Measurements from ENCODE around the gene IGF2. TPM values are rescaled to one million over a fixed set of nuclear protein-coding genes. Genes with fewer than 3 reads are reported as not detected.

The IGF2 gene
- total RNA-seq, 1 donor from 2014 or later, result 1.1 TPM

DNA sequence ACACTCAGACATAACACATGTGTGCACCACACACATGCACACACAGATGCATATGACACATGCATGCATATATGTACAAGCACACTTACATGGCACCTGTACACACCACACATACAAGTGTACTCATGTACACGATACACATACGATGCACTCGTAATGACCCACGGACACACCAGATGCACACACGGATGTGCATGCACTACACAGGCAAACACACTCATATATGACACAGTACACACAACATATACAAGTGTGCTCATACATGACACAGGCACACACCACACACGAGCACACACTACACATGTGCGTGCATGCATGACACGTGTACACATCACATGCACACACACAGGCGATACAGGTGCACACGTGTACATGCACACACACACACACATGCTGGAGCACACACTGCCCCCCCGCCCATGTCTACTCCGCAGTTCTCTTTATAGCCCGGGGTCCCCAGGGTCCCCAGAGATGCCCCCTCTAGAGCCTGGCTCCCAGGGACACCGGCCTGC lies 37.3 kb upstream of the IGF2 start:
- H3K4me3 Mint-ChIP-seq, result no peak overlapping the region
- no peaks in the 10 kb centered on the region for H3K27me3 Mint-ChIP-seq
- DNase-seq, result no peak
- H3K27ac Mint-ChIP-seq, result no peak overlapping the region
- H3K9me3 Mint-ChIP-seq, result no peaks in the 10 kb centered on the region
- intact Hi-C loops (cut with micrococcal nuclease), result no loop called here
- H3K36me3 Mint-ChIP-seq (ENCODE audit: low read depth), result no peaks in the 10 kb centered on the region
- H3K4me1 Mint-ChIP-seq, result no peaks in the 10 kb centered on the region

DNA sequence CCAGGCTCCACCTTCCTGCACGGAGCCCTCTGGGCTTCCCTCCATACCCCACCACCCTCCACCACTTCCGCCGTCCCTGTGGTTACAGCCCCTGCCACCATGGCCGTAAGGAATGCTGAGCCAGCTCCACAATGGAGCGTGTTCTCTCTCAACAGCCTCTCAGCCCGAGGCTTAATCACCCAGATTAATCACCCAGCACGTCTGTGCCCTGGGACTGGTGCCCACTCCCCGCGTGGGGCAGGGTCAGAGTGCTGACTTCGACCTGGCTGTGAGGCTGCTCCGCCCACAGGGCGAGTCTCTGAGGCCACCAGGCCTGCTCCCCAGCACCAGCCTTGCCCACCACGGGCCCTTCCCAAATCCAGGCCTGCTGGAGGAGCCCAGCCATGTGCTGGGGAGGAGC lies 36.5 kb upstream of the IGF2 start:
- H3K9me3 Mint-ChIP-seq, result no peaks in the 10 kb centered on the region
- H3K4me1 Mint-ChIP-seq, result no peaks in the 10 kb centered on the region
- no peak for DNase-seq
- H3K27ac Mint-ChIP-seq, result no peak overlapping the region
- no peaks in the 10 kb centered on the region for H3K36me3 Mint-ChIP-seq (ENCODE audit: low read depth)
- intact Hi-C loops (cut with micrococcal nuclease), result no loop called here
- no peak overlapping the region for H3K4me3 Mint-ChIP-seq
- H3K27me3 Mint-ChIP-seq, result no peaks in the 10 kb centered on the region

DNA sequence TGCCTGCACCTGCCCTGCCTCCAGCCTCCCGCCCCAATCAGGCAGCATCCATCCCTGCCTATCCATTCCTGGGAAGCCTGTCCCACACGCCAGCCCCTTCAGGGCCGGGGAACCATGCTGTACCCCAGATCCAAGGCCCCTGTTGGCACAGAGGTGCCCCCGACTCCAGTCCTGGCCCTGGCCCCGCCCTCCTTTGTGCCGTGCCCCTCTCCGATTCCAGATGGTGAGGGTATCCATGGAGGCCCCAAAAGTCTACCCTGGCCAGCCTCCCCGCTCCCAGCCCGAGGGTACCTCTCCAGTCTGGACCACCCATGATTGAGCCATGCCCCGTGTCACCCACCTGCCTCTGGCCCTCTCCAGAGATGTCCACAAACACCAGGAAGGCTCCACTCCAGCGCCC lies 35.2 kb upstream of the IGF2 start:
- no peaks in the 10 kb centered on the region for H3K4me1 Mint-ChIP-seq
- H3K27me3 Mint-ChIP-seq, result no peaks in the 10 kb centered on the region
- H3K27ac Mint-ChIP-seq, result no peak overlapping the region
- H3K9me3 Mint-ChIP-seq, result no peaks in the 10 kb centered on the region
- H3K4me3 Mint-ChIP-seq, result no peak overlapping the region
- intact Hi-C loops (cut with micrococcal nuclease), result no loop called here
- no peak for DNase-seq
- no peaks in the 10 kb centered on the region for H3K36me3 Mint-ChIP-seq (ENCODE audit: low read depth)

DNA sequence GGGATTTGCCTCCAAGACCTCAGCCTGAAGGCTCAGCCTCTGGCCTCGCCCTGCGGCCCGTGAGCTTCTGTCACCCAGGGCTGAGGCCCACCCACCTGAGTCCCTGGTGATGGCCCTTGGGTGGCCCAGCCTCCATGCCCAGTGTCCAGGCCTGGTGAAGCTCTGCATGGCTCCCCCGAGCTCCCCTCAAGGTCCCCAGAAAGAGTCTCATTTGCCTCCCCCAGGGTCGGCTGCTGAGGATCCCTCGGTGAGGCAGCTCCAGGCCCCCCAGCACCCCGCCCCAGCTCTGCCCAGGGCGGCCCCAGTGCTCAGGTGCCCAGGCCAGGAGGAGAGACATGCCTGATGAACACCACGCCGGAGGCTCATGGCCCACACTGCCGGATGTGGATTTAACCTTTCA lies 34.6 kb upstream of the IGF2 start:
- Mint-ChIP-seq H3K9me3 (no peaks in the 10 kb centered on the region), H3K4me1 (no peaks in the 10 kb centered on the region), H3K4me3 (no peak overlapping the region), H3K27ac (no peak overlapping the region), H3K36me3 (ENCODE audit: low read depth) (no peaks in the 10 kb centered on the region), H3K27me3 (no peaks in the 10 kb centered on the region)
- intact Hi-C loops (cut with micrococcal nuclease), result no loop called here
- no peak for DNase-seq

DNA sequence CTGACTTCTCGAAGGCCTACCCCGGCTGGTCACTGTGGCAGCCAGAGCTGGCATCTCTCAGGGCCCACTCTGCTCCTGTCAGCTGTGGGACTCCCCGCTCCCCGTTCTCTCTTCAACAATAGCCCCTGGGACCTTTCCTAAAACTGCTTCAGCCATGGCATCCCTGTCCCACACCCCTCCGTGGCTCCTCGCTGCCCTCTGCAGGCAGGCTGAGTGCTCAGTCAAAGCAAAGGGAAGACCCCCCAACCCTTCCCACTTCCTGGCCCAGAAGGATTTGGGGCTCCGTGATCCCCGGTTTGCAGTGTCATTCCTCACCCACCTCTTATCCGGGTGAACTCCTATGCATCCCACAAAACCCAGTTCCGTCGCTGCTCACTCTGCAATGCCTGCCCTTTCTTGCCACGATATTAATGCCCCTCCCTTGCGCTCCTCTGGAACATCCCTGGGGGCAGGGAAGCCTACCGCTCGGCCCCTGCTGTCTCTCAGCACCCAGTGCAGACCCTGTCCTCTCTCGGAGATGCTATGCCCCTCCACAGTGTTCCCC lies 34.0 kb upstream of the IGF2 start:
- no peak for DNase-seq
- Mint-ChIP-seq H3K27me3 (no peaks in the 10 kb centered on the region), H3K9me3 (no peaks in the 10 kb centered on the region), H3K36me3 (ENCODE audit: low read depth) (no peaks in the 10 kb centered on the region), H3K27ac (no peak overlapping the region), H3K4me3 (no peak overlapping the region), H3K4me1 (no peaks in the 10 kb centered on the region)
- intact Hi-C loops (cut with micrococcal nuclease), result no loop called here

DNA sequence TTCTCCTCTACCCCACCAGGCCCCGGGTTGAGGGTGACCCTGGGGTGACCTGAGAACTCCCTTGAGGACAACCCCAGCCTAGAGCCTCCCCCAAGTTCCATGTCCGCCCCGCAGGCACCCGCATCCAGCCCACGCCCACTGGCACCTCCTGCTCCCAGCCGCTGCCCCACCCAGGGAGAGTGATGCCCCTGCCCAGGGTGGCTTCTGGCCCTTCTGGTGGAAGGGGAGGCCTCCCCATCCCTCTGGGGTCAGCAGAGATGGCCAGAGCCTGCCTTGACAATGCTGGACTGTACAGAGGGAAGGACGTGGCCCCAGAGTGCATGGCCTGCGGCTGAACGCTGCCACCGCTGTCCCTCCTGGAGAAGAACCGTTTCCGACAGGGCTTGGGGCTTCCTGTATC lies 33.5 kb upstream of the IGF2 start:
- Mint-ChIP-seq H3K4me1 (no peaks in the 10 kb centered on the region), H3K9me3 (no peaks in the 10 kb centered on the region), H3K27ac (no peak overlapping the region), H3K27me3 (no peaks in the 10 kb centered on the region), H3K4me3 (no peak overlapping the region), H3K36me3 (ENCODE audit: low read depth) (no peaks in the 10 kb centered on the region)
- no peak for DNase-seq
- intact Hi-C loops (cut with micrococcal nuclease), result no loop called here

DNA sequence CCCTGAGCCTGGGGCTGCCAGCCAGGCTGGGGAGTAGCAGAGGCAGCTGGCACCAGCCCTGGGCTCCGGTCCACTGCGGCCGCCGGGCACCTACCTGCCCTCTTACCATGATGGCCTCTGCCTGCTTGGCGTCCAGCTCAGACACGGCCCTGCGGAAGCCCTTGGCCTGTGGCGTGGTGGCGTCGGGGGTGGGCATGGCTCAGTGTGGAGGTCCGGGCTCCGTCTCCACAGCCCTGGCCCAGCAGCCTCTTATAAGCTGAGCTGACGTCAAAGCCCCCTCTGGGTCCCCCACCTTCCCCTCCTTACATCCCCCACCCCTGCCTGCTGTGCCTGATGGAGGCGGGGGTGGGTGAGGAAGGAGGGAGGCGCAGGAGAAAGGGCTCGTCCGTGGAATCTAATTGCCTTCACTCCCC lies 32.4 kb upstream of the IGF2 start, which contains the start of gene TH:
Gene TH, minus strand, starts transcription at position 225 of the 413 bp plus-strand sequence. Its CDS starts 29 bp downstream, at position 196.
- Mint-ChIP-seq H3K4me3 (no peak within 1 kb of the TSS), H3K36me3 (ENCODE audit: low read depth) (no peaks in the 10 kb centered on the region), H3K4me1 (no peaks in the 10 kb centered on the region), H3K27me3 (no peaks in the 10 kb centered on the region), H3K9me3 (no peaks in the 10 kb centered on the region), H3K27ac (no peak within 1 kb of the TSS)
- DNase-seq, result no peak
- intact Hi-C loops (cut with micrococcal nuclease), result no loop called here

DNA sequence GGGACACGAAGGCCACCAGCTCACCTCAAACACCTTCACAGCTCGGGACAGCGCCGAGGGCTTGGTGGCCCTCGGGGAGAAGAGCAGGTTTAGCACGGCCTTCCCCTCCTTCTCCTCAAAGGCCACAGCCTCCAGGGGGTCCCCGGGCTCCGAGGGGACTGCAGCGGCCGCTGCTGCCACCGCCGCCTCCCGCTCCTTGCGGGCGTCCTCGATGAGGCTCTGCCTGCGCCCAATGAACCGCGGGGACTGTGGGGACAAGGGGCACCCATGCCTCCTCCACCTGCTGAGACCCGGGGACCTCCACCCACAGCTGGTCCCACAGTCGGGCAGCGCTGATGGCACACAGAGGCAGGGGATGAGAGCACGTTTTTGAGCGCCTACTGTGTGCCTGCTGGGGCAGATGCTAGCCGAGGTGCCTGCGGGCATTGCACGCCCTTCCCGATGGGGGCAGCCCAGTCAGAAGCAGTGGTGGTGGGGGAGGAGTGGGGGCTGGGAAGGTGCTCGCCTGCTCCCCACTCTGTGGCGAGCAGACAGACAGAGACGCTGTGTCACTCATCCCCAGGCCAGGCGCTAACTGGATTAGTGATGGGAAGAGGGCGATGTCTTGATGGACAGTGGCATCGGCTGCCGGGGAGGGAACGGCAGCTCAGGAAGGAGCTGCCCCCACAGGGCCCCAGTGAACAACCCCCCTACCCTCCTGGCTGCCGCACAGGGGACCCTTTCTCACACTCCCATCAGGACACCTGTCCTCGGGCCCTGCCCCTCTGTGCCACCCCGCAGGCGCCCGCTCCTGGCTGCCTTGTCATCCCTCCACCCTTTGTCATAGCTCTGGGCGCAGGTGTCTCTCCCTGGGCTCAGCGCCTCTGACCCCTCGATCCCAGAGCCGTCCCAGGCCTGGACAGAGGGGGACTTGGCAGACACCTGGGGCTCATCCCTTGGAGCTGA lies 30.7 kb upstream of the IGF2 start:
- no peak overlapping the region for H3K27ac Mint-ChIP-seq
- H3K36me3 Mint-ChIP-seq (ENCODE audit: low read depth), result no peaks in the 10 kb centered on the region
- H3K27me3 Mint-ChIP-seq, result no peaks in the 10 kb centered on the region
- no peaks in the 10 kb centered on the region for H3K4me1 Mint-ChIP-seq
- H3K9me3 Mint-ChIP-seq, result no peaks in the 10 kb centered on the region
- intact Hi-C loops (cut with micrococcal nuclease), result no loop called here
- H3K4me3 Mint-ChIP-seq, result no peak overlapping the region
- DNase-seq, result no peak

DNA sequence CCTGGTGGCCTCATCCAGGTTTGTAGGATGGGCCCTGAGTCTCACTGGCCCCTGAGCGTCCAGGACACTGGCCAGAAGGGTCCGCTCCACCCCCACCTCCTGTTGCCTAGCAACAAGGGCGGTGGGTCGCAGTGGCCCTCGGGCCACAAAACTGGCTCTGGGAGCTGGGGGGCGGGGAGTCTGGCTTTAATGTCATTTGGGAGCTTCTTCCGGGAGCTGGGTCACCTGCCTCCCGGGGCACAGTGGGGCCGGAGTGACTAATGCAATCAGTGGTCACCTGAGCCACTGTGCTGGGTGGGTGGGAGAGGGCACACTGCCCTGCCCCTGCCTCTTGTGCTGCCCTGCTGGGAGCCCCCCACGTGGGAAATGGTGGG lies 29.8 kb upstream of the IGF2 start:
- Mint-ChIP-seq H3K27ac (no peak overlapping the region), H3K4me1 (no peaks in the 10 kb centered on the region), H3K36me3 (ENCODE audit: low read depth) (no peaks in the 10 kb centered on the region), H3K4me3 (no peak overlapping the region), H3K27me3 (no peaks in the 10 kb centered on the region), H3K9me3 (no peaks in the 10 kb centered on the region)
- DNase-seq, result no peak
- intact Hi-C loops (cut with micrococcal nuclease), result no loop called here

DNA sequence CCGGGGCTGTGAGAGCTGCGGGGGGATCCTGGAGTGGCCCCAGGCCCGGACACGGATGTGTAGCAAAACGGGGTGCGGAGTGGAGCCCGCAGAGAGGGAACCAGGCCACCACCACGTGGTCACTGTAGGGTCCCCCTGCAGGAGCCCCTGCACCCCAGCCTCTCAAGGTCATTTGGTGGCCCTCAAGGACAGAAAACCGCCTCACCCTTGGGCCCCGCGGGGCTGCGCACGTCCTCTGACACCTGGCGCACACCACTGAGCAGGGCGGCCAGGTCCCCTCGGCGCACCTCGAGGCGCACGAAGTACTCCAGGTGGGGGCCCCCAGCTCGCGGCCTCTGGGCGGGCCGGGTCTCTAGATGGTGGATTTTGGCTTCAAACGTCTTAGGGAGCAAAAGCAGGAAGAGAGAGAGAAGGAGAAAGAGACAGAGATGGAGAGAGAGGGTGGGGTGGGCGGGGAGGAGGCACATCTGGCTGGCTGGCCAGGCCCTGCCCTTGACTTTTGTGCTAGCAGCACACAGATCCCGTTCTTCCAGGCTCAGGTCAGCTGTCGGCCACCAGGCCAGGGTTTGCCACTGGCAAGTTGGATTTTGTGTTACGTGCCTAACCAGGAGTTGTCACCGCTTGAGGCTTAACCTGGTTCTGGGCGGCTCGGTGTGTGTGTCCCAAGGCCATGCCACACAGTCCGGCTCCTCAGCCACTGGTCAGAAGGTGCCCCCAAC lies 29.3 kb upstream of the IGF2 start:
- Mint-ChIP-seq H3K4me1 (no peaks in the 10 kb centered on the region), H3K36me3 (ENCODE audit: low read depth) (no peaks in the 10 kb centered on the region), H3K27ac (no peak overlapping the region), H3K4me3 (no peak overlapping the region), H3K9me3 (no peaks in the 10 kb centered on the region), H3K27me3 (no peaks in the 10 kb centered on the region)
- DNase-seq, result no peak
- intact Hi-C loops (cut with micrococcal nuclease), result no loop called here

DNA sequence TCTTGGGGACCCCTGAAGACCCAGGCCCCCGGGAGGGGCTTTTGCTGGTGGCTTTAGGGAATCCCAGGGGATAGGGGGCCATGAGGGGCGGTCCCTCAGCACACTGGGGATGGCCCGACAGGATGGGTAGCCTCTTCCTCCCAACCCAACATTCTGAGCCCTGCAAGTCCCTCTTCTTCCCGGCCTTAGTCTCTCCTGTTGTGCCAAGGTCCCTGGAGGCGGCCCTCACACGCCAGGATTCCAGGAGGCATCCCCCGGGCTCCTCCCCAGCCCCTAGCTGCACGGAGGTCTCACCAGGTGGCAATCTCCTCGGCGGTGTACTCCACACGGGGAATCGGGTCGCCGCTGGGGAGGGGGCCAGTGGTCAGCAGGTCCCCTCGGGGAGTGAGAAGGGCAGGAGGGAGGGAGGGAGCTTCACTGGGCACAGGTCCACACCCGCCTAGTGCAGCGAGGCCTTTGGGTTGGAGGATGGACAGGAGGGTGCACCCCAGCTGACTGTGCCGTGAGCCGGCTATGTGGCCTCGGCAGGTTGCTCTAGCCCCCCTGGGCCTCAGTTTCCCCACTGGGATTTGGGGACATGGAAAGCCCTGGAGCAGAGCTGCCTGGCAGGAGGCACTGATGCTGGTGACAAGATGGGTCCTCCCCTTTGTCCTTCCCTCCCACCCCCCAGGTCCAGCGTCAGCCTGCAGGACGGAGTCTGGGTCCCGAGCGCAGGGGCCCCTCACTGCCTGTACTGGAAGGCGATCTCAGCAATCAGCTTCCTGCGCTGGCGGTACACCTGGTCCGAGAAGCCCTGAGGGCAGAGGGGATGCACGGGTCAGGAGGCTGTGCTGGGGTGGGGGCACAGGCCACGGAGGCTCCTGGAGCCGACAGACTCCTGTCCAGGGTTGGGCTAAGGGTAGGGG lies 28.2 kb upstream of the IGF2 start:
- H3K4me1 Mint-ChIP-seq, result no peaks in the 10 kb centered on the region
- no peak overlapping the region for H3K4me3 Mint-ChIP-seq
- H3K9me3 Mint-ChIP-seq, result no peaks in the 10 kb centered on the region
- H3K27ac Mint-ChIP-seq, result no peak overlapping the region
- no peaks in the 10 kb centered on the region for H3K36me3 Mint-ChIP-seq (ENCODE audit: low read depth)
- H3K27me3 Mint-ChIP-seq, result no peaks in the 10 kb centered on the region
- DNase-seq, result no peak
- intact Hi-C loops (cut with micrococcal nuclease), result no loop called here

DNA sequence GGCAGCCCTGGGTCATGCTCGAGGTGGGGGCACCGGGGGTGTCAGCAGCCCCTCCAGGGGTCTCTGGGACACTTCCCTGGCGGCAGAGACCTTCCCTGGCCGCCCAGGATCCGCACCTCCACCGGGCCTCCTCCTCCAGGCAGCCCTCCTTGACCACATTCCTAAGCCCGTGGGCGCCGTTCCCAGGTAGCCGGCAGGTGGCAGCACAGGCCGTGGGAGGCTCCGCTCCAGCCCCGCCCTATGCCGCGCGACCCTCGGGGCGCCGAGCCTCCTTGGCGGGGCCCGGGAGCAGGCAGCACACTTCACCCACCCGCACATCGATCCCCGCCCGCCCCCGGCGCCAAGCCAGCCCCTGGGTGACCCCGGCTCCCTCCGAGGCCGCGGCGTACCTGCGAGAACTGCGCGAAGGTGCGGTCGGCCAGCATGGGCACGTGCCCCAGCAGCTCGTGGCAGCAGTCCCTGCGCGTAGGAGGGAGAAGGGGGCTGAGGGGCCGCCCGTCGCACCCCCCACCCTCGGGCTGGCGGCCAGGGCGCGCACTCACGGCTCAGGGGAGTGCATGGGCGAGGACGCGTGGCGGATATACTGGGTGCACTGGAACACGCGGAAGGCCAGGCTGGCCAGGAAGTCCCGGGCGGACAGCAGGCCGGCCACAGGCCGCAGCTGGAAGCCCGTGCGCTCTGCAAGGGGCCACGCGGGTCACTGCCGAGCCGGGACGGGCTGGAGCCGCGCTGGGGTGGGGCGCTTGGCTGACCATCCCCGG lies 27.1 kb upstream of the IGF2 start:
- H3K4me1 Mint-ChIP-seq, result no peaks in the 10 kb centered on the region
- no peaks in the 10 kb centered on the region for H3K27me3 Mint-ChIP-seq
- H3K27ac Mint-ChIP-seq, result no peak overlapping the region
- H3K4me3 Mint-ChIP-seq, result no peak overlapping the region
- intact Hi-C loops (cut with micrococcal nuclease), result no loop called here
- H3K9me3 Mint-ChIP-seq, result no peaks in the 10 kb centered on the region
- peak; percentile 78 for DNase-seq
- no peaks in the 10 kb centered on the region for H3K36me3 Mint-ChIP-seq (ENCODE audit: low read depth)

DNA sequence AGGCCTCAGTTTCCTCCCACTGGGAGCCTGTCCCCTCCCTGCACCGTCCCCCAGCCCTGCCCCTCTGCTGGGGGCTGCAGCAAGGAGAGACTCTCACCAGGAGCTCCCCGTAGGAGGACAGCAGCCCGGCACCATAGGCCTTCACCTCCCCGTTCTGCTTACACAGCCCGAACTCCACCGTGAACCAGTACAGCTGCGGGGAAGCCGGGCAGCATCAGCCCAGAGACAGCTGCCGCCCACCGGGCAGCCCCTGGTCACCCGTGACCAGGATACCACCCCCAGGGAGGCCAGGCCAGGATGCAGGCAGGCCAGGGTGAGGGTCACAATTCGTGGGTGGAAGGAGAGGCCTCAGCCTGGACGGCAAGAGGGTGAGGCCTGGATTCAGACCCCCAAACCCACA lies 26.4 kb upstream of the IGF2 start:
- no peaks in the 10 kb centered on the region for H3K27me3 Mint-ChIP-seq
- H3K4me3 Mint-ChIP-seq, result no peak overlapping the region
- H3K27ac Mint-ChIP-seq, result no peak overlapping the region
- H3K36me3 Mint-ChIP-seq (ENCODE audit: low read depth), result no peaks in the 10 kb centered on the region
- intact Hi-C loops (cut with micrococcal nuclease), result no loop called here
- no peak for DNase-seq
- no peaks in the 10 kb centered on the region for H3K4me1 Mint-ChIP-seq
- H3K9me3 Mint-ChIP-seq, result no peaks in the 10 kb centered on the region
